ENCODE results near the gene FBXO39. TPM values are rescaled to one million over a fixed set of nuclear protein-coding genes. Genes with fewer than 3 reads are reported as not detected.
"Not testable (repeated sequence)": the region's sequence is repeated elsewhere in the genome, so short reads cannot be mapped to it uniquely, and the experiment has no call there.

Gene FBXO39
- total and polyA plus RNA-seq, 2 of the 4 experiments (the other 2 are of a cell fraction): not detected

DNA sequence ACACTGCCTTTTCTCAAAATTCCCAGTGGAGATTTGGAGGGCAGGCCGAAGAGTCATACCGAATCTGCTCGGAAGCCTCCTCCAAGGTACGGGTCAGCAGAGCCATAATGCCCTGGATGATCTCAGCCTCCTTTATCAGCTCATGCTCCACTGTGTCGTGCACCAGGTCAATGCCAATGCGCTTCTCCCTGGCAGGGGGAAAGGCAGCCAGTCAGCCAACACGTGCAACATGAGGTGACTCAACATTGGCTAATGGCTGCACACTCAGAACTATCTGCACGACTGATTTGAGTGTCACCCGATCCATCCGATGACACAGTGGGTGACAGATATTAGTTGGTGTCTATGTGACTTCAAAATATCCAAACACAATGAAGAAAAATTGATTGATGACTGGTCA, 39.8 kb downstream of the FBXO39 start:
- Histone ChIP-seq H4K91ac (ENCODE audit: insufficient read depth, low read depth, low read length) (no peak overlapping the region), H3K9me3 (ENCODE audit: control insufficient read depth, insufficient read depth, low read length) (no peaks in the 10 kb centered on the region), H3K4me1 (ENCODE audit: control insufficient read depth, insufficient read depth, low read length) (no peaks in the 10 kb centered on the region), H3K9me1 (ENCODE audit: insufficient read depth, low read length) (no peaks in the 10 kb centered on the region), H3K27ac (ENCODE audit: insufficient read depth, low read length) (no peak overlapping the region), H3K18ac (ENCODE audit: low read depth, low read length) (no peak overlapping the region), H3K4me3 (ENCODE audit: insufficient read depth, low read depth, low read length) (no peak overlapping the region), H3K27me3 (ENCODE audit: control insufficient read depth, insufficient read depth, low read length) (no peaks in the 10 kb centered on the region; the same call in 1 of the 2 replicates), H4K5ac (ENCODE audit: low read depth, low read length) (no peak overlapping the region), H2BK15ac (ENCODE audit: low read depth, low read length) (no peak overlapping the region), H2BK5ac (ENCODE audit: low read depth, low read length, poor library complexity, severe bottlenecking) (no peak overlapping the region), H2BK20ac (ENCODE audit: low read depth, low read length) (no peak overlapping the region), H3K36me3 (ENCODE audit: control insufficient read depth, insufficient read depth, low read length) (no peaks in the 10 kb centered on the region), H2BK120ac (ENCODE audit: low read depth, low read length) (no peak overlapping the region), H3K23ac (ENCODE audit: low read depth, low read length) (no peak overlapping the region), H2AFZ (replicated peaks; ENCODE audit: low read length, poor library complexity) (no peak overlapping the region), H3K56ac (ENCODE audit: extremely low read depth, insufficient read depth, low read length) (no peak overlapping the region), H3K9ac (ENCODE audit: low read depth, low read length) (no peak overlapping the region), H3K79me1 (ENCODE audit: low read depth in 1 of 2, low read length in 2 of 2) (no peaks in the 10 kb centered on the region), H4K20me1 (ENCODE audit: insufficient read depth, low read length) (no peaks in the 10 kb centered on the region), H3K14ac (replicated peaks; ENCODE audit: low read depth, low read length) (no peak overlapping the region), H4K8ac (ENCODE audit: low read depth in 2 of 2, low read length in 2 of 2) (no peak overlapping the region), H3K4ac (ENCODE audit: low read depth, low read length) (no peak overlapping the region), H2AK9ac (replicated peaks; ENCODE audit: low read depth, low read length, poor library complexity) (no peak overlapping the region), H2AK5ac (ENCODE audit: low read depth, low read length) (no peak overlapping the region), H3K4me2 (ENCODE audit: low read depth, low read length) (no peak overlapping the region)
- no peak for DNase-seq
- in situ Hi-C loops (cut with MboI; ENCODE audit: low sequenced_read_pairs) (no loop called here), dilution Hi-C loops (cut with HindIII; ENCODE audit: low sequenced_read_pairs, unreplicated experiment) (no loop called here), intact Hi-C loops (cut with micrococcal nuclease) (no loop called here)
- CTCF ChIA-PET: interaction anchor here (0.5 kb wide), 1 partner anchor 19 kb away, joined by 3 read pairs; no protein-coding TSS in a partner anchor
- no peak for ATAC-seq (ENCODE audit: low read depth)
- WGBS, 2 experiments (ENCODE audit: extremely low coverage in 2 of 2, insufficient read length in 1 of 2): no CpG with 5 or more reads among the region's 10 CpGs
- BruUV-seq (replicated peaks): no TSS peak
- POLR2A ChIA-PET (ENCODE audit: unreplicated experiment): no interaction called here
- TF ChIP-seq ELK1 (IDR thresholded peaks at IDR 0.05; ENCODE audit: borderline replicate concordance, low read depth, low read length) (no peak), RAD21 (IDR thresholded peaks at IDR 0.05; ENCODE audit: low read length) (no peak), POLR2A (IDR thresholded peaks at IDR 0.05; ENCODE audit: low read depth, low read length) (no peak), CHD1 (IDR thresholded peaks at IDR 0.05; ENCODE audit: low read depth, low read length) (no peak), RFX5 (IDR thresholded peaks at IDR 0.05; ENCODE audit: low read depth, low read length) (no peak), MXI1 (IDR thresholded peaks at IDR 0.05; ENCODE audit: borderline replicate concordance, low read depth, low read length) (no peak), SMC3 (IDR thresholded peaks at IDR 0.05; ENCODE audit: low read depth, low read length) (no peak), NFE2L2 (IDR thresholded peaks at IDR 0.05; ENCODE audit: low read depth, low read length) (no peak)

GRCh38 chr17:6816368-6816767, 40.4 kb downstream of the FBXO39 start:
- in situ Hi-C loops (cut with MboI; ENCODE audit: low sequenced_read_pairs); H4K8ac ChIP-seq (ENCODE audit: low read depth in 2 of 2, low read length in 2 of 2); H3K4me1 ChIP-seq (ENCODE audit: control insufficient read depth, insufficient read depth, low read length); H3K27ac ChIP-seq (ENCODE audit: insufficient read depth, low read length); H3K36me3 ChIP-seq (ENCODE audit: control insufficient read depth, insufficient read depth, low read length); POLR2A ChIA-PET (ENCODE audit: unreplicated experiment); H3K9me1 ChIP-seq (ENCODE audit: insufficient read depth, low read length); H2AK5ac ChIP-seq (ENCODE audit: low read depth, low read length); intact Hi-C loops (cut with micrococcal nuclease); H3K4ac ChIP-seq (ENCODE audit: low read depth, low read length); dilution Hi-C loops (cut with HindIII; ENCODE audit: low sequenced_read_pairs, unreplicated experiment); H3K14ac ChIP-seq (replicated peaks; ENCODE audit: low read depth, low read length); H2BK20ac ChIP-seq (ENCODE audit: low read depth, low read length); H3K9me3 ChIP-seq (ENCODE audit: control insufficient read depth, insufficient read depth, low read length); H3K18ac ChIP-seq (ENCODE audit: low read depth, low read length); BruUV-seq (replicated peaks); H3K9ac ChIP-seq (ENCODE audit: low read depth, low read length); ATAC-seq (ENCODE audit: low read depth); H2AFZ ChIP-seq (replicated peaks; ENCODE audit: low read length, poor library complexity); H2BK5ac ChIP-seq (ENCODE audit: low read depth, low read length, poor library complexity, severe bottlenecking); H2AK9ac ChIP-seq (replicated peaks; ENCODE audit: low read depth, low read length, poor library complexity); CTCF ChIA-PET; H3K4me3 ChIP-seq (ENCODE audit: insufficient read depth, low read depth, low read length); H4K5ac ChIP-seq (ENCODE audit: low read depth, low read length); DNase-seq; H4K20me1 ChIP-seq (ENCODE audit: insufficient read depth, low read length); H2BK15ac ChIP-seq (ENCODE audit: low read depth, low read length); H3K27me3 ChIP-seq (ENCODE audit: control insufficient read depth, insufficient read depth, low read length); H2BK120ac ChIP-seq (ENCODE audit: low read depth, low read length); H3K23ac ChIP-seq (ENCODE audit: low read depth, low read length); H3K56ac ChIP-seq (ENCODE audit: extremely low read depth, insufficient read depth, low read length); H3K79me1 ChIP-seq (ENCODE audit: low read depth in 1 of 2, low read length in 2 of 2); H3K4me2 ChIP-seq (ENCODE audit: low read depth, low read length); H4K91ac ChIP-seq (ENCODE audit: insufficient read depth, low read depth, low read length): not testable (repeated sequence)
- WGBS, 2 experiments (ENCODE audit: extremely low coverage in 2 of 2, insufficient read length in 1 of 2): no CpG with 5 or more reads among the region's 3 CpGs
